GM06990 (cell line): ENCODE measurements around the gene SCRN1.

ENCODE experiments used
- DNase-seq: peaks from one replicate; pipeline ENCODE4 v3.0.0-alpha.2; 2011; ENCODE audit not compliant: insufficient read length; ENCODE audit errors: extremely low read depth
- H3K27me3 ChIP-seq: replicated peaks from 2 replicates; pipeline ENCODE4 v1.6.0; 2011; ENCODE audit warnings: low read length; ENCODE audit not compliant: control insufficient read depth, insufficient read depth
- H3K36me3 ChIP-seq: 2 replicates; pipeline ENCODE4 v1.5.1; 2011; ENCODE audit warnings: low read length; ENCODE audit not compliant: control insufficient read depth, insufficient read depth
- H3K4me3 ChIP-seq: replicated peaks from 2 replicates; pipeline ENCODE4 v1.5.1; 2011; ENCODE audit warnings: low read depth, mild to moderate bottlenecking, control low read depth, low read length
- CTCF ChIP-seq: IDR thresholded peaks from 2 replicates; pipeline ENCODE4 v1.5.1; 2011; ENCODE audit warnings: low read length, control low read depth, mild to moderate bottlenecking, inconsistent platforms; ENCODE audit not compliant: insufficient read depth, poor library complexity, severe bottlenecking

Gene SCRN1

GRCh38 chr7:29885626-29886025, 104.0 kb downstream of the SCRN1 start:
- Histone ChIP-seq H3K36me3 (no peaks in the 10 kb centered on the region), H3K27me3 (no peaks in the 10 kb centered on the region), H3K4me3 (no peak overlapping the region)
- TF ChIP-seq CTCF = no peak
- DNase-seq = no peak

- H3K27me3 ChIP-seq = no peaks in the 10 kb centered on the region
- no peak overlapping the region for H3K4me3 ChIP-seq
- TF ChIP-seq CTCF = no peak
- H3K36me3 ChIP-seq = no peaks in the 10 kb centered on the region
- no peak for DNase-seq
Observed at GRCh38 chr7:29884399-29885272, 105.0 kb downstream of the SCRN1 start.

GRCh38 chr7:29883462-29884398, 105.9 kb downstream of the SCRN1 start:
- H3K36me3 ChIP-seq = no peaks in the 10 kb centered on the region
- H3K4me3 ChIP-seq = no peak overlapping the region
- no peak for TF ChIP-seq CTCF
- H3K27me3 ChIP-seq = no peaks in the 10 kb centered on the region
- DNase-seq = no peak

- Histone ChIP-seq H3K27me3 (no peaks in the 10 kb centered on the region), H3K36me3 (no peaks in the 10 kb centered on the region), H3K4me3 (no peak overlapping the region)
- DNase-seq = no peak
- no peak for TF ChIP-seq CTCF
Observed at GRCh38 chr7:29882481-29882880, 107.1 kb downstream of the SCRN1 start.

GRCh38 chr7:29881724-29882123, 107.9 kb downstream of the SCRN1 start:
- Histone ChIP-seq H3K4me3 (no peak overlapping the region), H3K36me3 (no peaks in the 10 kb centered on the region), H3K27me3 (no peaks in the 10 kb centered on the region)
- DNase-seq = no peak
- TF ChIP-seq CTCF = no peak
